ENCODE results near the gene YOD1. TPM values are rescaled to one million over a fixed set of nuclear protein-coding genes. Genes with fewer than 3 reads are reported as not detected.

Gene YOD1
- polyA plus RNA-seq, 1 donor (not counting 4 experiments of a cell fraction or from before 2014, with no cell fraction given): 5.2 TPM

DNA sequence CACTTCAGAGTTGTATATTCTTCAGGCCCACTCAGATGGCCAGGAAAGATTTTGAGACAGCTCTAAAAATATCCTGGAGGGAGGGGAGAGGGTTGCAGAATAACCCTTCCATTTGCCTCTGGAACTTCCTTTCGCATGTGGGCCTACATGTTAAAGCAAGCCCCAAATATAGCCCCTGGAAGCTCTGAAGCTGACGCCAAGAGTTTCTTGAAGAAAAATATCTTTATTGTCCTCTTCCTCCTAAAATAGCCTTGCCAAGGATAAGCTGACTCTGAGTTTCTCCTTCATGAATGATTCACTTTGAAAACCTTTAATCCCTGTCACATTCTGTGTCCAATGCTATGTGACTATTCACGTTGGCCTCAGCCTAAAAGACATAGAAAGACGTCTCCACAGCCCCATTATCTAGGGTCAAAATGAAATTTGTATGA lies 24.9 kb downstream of the YOD1 start:
- FAIRE-seq (no peak), DNase-seq (ENCODE audit: low read depth, low spot score) (no peak)
- Histone ChIP-seq H4K20me1 (ENCODE audit: control insufficient read depth, extremely low read depth, insufficient read depth, low read length) (no peaks in the 10 kb centered on the region), H3K27me3 (ENCODE audit: control insufficient read depth, extremely low read depth, insufficient read depth, low read length) (no peaks in the 10 kb centered on the region), H3K27ac (ENCODE audit: control insufficient read depth, insufficient read depth, low read length) (peak overlapping the region; percentile 99), H3K4me3 (ENCODE audit: control insufficient read depth in 2 of 3, extremely low read depth in 1 of 3, insufficient read depth in 2 of 3, low read depth in 1 of 3, low read length in 3 of 3) (peak overlapping the region in 2 of 3 experiments; percentile 27 to 37), H3K9ac (ENCODE audit: control insufficient read depth, extremely low read depth, insufficient read depth, low read length) (peak overlapping the region; percentile 93), H3K4me2 (ENCODE audit: control insufficient read depth, extremely low read depth, insufficient read depth, low read depth, low read length) (peak overlapping the region; percentile 72), H3K9me3 (ENCODE audit: control insufficient read depth, low read depth, low read length) (no peaks in the 10 kb centered on the region), H3K79me2 (ENCODE audit: control insufficient read depth, insufficient read depth, low read length) (peaks cover 63% of the 10 kb centered on the region), H3K9me1 (ENCODE audit: control insufficient read depth, extremely low read depth, insufficient read depth, low read length) (no peaks in the 10 kb centered on the region), H3K4me1 (ENCODE audit: control insufficient read depth, extremely low read depth, insufficient read depth, low read length) (peaks cover 93% of the 10 kb centered on the region), H2AFZ (ENCODE audit: control insufficient read depth, low read length) (no peak overlapping the region), H3K36me3 (ENCODE audit: control insufficient read depth in 2 of 2, extremely low read depth in 1 of 2, insufficient read depth in 2 of 2, low read length in 2 of 2) (peaks cover 26 to 63% of the 10 kb centered on the region in 2 experiments)
- no peak for TF ChIP-seq EZH2 (IDR thresholded peaks at IDR 0.05; ENCODE audit: low read length)
- TF ChIP-seq, protein P1, sequence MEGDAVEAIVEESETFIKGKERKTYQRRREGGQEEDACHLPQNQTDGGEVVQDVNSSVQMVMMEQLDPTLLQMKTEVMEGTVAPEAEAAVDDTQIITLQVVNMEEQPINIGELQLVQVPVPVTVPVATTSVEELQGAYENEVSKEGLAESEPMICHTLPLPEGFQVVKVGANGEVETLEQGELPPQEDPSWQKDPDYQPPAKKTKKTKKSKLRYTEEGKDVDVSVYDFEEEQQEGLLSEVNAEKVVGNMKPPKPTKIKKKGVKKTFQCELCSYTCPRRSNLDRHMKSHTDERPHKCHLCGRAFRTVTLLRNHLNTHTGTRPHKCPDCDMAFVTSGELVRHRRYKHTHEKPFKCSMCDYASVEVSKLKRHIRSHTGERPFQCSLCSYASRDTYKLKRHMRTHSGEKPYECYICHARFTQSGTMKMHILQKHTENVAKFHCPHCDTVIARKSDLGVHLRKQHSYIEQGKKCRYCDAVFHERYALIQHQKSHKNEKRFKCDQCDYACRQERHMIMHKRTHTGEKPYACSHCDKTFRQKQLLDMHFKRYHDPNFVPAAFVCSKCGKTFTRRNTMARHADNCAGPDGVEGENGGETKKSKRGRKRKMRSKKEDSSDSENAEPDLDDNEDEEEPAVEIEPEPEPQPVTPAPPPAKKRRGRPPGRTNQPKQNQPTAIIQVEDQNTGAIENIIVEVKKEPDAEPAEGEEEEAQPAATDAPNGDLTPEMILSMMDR (optimal IDR thresholded peaks at IDR 0.05 in 1 of 3, IDR thresholded peaks at IDR 0.05 in 1 of 3, conservative IDR thresholded peaks at IDR 0.05 in 1 of 3; ENCODE audit: extremely low read depth in 1 of 3, insufficient read depth in 2 of 3, low read length in 3 of 3): no peak
- dilution Hi-C loops (cut with MboI; ENCODE audit: extremely low pct_ligation_motif_present, low sequenced_read_pairs): no loop called here

GRCh38 chr1:207025146-207025880 lies 25.7 kb downstream of the YOD1 start:
- peak overlapping the region; percentile 99 for H3K27ac ChIP-seq (ENCODE audit: control insufficient read depth, insufficient read depth, low read length)
- no peaks in the 10 kb centered on the region for H3K9me3 ChIP-seq (ENCODE audit: control insufficient read depth, low read depth, low read length)
- H3K4me1 ChIP-seq (ENCODE audit: control insufficient read depth, extremely low read depth, insufficient read depth, low read length): peaks cover 97% of the 10 kb centered on the region
- peak overlapping the region; percentile 72 for H3K4me2 ChIP-seq (ENCODE audit: control insufficient read depth, extremely low read depth, insufficient read depth, low read depth, low read length)
- H3K36me3 ChIP-seq (ENCODE audit: control insufficient read depth in 2 of 2, extremely low read depth in 1 of 2, insufficient read depth in 2 of 2, low read length in 2 of 2): peaks cover 26 to 61% of the 10 kb centered on the region in 2 experiments
- dilution Hi-C loops (cut with MboI; ENCODE audit: extremely low pct_ligation_motif_present, low sequenced_read_pairs): no loop called here
- H4K20me1 ChIP-seq (ENCODE audit: control insufficient read depth, extremely low read depth, insufficient read depth, low read length): no peaks in the 10 kb centered on the region
- peak overlapping the region in 2 of 3 experiments; percentile 3 to 7 for H3K4me3 ChIP-seq (ENCODE audit: control insufficient read depth in 2 of 3, extremely low read depth in 1 of 3, insufficient read depth in 2 of 3, low read depth in 1 of 3, low read length in 3 of 3)
- DNase-seq (ENCODE audit: low read depth, low spot score): no peak
- peaks cover 55% of the 10 kb centered on the region for H3K79me2 ChIP-seq (ENCODE audit: control insufficient read depth, insufficient read depth, low read length)
- no peak for FAIRE-seq
- H3K9ac ChIP-seq (ENCODE audit: control insufficient read depth, extremely low read depth, insufficient read depth, low read length): peak overlapping the region; percentile 93
- no peak overlapping the region for H2AFZ ChIP-seq (ENCODE audit: control insufficient read depth, low read length)
- no peaks in the 10 kb centered on the region for H3K27me3 ChIP-seq (ENCODE audit: control insufficient read depth, extremely low read depth, insufficient read depth, low read length)
- H3K9me1 ChIP-seq (ENCODE audit: control insufficient read depth, extremely low read depth, insufficient read depth, low read length): no peaks in the 10 kb centered on the region
- TF ChIP-seq EZH2 (IDR thresholded peaks at IDR 0.05; ENCODE audit: low read length): no peak
- TF ChIP-seq, protein P1 (optimal IDR thresholded peaks at IDR 0.05 in 1 of 3, IDR thresholded peaks at IDR 0.05 in 1 of 3, conservative IDR thresholded peaks at IDR 0.05 in 1 of 3; ENCODE audit: extremely low read depth in 1 of 3, insufficient read depth in 2 of 3, low read length in 3 of 3): no peak

Measured in keratinocyte (primary cell).